ENCODE measurements around the gene BMP8A. TPM values are rescaled to one million over a fixed set of nuclear protein-coding genes. Genes with fewer than 3 reads are reported as not detected.

The BMP8A gene
- total and polyA plus RNA-seq, 10 donors, result 0.06 to 2.8 (median 1.4) TPM; not detected in 1

GRCh38 chr1:39566441-39567137, 75.2 kb downstream of the BMP8A start:
- Histone ChIP-seq H3K4me1 (peaks cover 0 to 9% (median 1%) of the 10 kb centered on the region in 6 donors), H3K4me3 (no peak overlapping the region), H3K27ac (peak overlapping the region in 2 of 8 donors; percentile 12 to 16), H3K9me3 (no peaks in the 10 kb centered on the region), H3K27me3 (replicated peaks in 1 of 7) (no peaks in the 10 kb centered on the region), H3K36me3 (peaks cover 14 to 100% (median 100%) of the 10 kb centered on the region in 6 donors)
- 63 to 78% (median 70%) methylated on average over 5 of the region's 5 CpGs for WGBS, 5 donors
- intact Hi-C loops (cut with DNase I; ENCODE audit: low total_unique reads), result no loop called here
- TF ChIP-seq POLR2A (IDR thresholded peaks at IDR 0.05) (no peak), POLR2AphosphoS5 (IDR thresholded peaks at IDR 0.05) (no peak)
- DNase-seq, result no peak

DNA sequence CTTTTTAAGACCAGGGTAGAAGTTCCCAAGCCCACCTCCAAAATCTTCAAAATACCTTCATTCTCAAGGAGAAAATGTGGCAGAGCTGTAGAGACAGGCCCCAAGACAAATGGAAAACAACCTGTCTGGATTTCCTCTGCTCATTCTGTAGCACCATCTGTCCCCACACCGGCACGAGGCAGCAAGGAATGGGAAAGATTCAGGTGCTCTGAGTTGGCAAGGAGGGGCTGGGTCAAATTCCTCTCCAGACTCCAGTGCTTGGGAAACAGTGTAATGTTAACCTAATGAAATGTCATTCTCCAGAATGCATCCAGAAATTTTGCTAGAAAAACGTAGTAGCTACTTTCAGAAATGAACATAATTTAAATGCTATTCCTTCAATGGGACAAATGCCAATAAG, 75.9 kb downstream of the BMP8A start:
- intact Hi-C loops (cut with DNase I; ENCODE audit: low total_unique reads), result no loop called here
- H3K4me1 ChIP-seq, result peaks cover 0 to 11% (median 4%) of the 10 kb centered on the region in 6 donors
- H3K4me3 ChIP-seq, result no peak overlapping the region
- peak overlapping the region in 2 of 8 donors; percentile 12 to 16 for H3K27ac ChIP-seq
- no peak for TF ChIP-seq POLR2A (IDR thresholded peaks at IDR 0.05)
- TF ChIP-seq, protein P1, sequence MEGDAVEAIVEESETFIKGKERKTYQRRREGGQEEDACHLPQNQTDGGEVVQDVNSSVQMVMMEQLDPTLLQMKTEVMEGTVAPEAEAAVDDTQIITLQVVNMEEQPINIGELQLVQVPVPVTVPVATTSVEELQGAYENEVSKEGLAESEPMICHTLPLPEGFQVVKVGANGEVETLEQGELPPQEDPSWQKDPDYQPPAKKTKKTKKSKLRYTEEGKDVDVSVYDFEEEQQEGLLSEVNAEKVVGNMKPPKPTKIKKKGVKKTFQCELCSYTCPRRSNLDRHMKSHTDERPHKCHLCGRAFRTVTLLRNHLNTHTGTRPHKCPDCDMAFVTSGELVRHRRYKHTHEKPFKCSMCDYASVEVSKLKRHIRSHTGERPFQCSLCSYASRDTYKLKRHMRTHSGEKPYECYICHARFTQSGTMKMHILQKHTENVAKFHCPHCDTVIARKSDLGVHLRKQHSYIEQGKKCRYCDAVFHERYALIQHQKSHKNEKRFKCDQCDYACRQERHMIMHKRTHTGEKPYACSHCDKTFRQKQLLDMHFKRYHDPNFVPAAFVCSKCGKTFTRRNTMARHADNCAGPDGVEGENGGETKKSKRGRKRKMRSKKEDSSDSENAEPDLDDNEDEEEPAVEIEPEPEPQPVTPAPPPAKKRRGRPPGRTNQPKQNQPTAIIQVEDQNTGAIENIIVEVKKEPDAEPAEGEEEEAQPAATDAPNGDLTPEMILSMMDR (IDR thresholded peaks at IDR 0.05 in 8 of 11, conservative IDR thresholded peaks at IDR 0.05 in 3 of 11), result no peak
- no peak for TF ChIP-seq POLR2AphosphoS5 (IDR thresholded peaks at IDR 0.05)
- DNase-seq, result no peak
- WGBS, 5 donors, result 86 to 92% (median 90%) methylated on average over 3 of the region's 3 CpGs
- H3K9me3 ChIP-seq, result no peaks in the 10 kb centered on the region
- peaks cover 14 to 100% (median 100%) of the 10 kb centered on the region in 6 donors for H3K36me3 ChIP-seq
- H3K27me3 ChIP-seq (replicated peaks in 1 of 7), result no peaks in the 10 kb centered on the region

GRCh38 chr1:39568208-39568607, 76.8 kb downstream of the BMP8A start:
- H3K27me3 ChIP-seq (replicated peaks in 1 of 7), result no peaks in the 10 kb centered on the region
- 93 to 100% (median 96%) methylated on average over 2 of the region's 2 CpGs for WGBS, 5 donors
- H3K4me3 ChIP-seq, result no peak overlapping the region
- no peaks in the 10 kb centered on the region for H3K9me3 ChIP-seq
- H3K27ac ChIP-seq, result no peak overlapping the region
- intact Hi-C loops (cut with DNase I; ENCODE audit: low total_unique reads), result no loop called here
- peaks cover 6 to 20% (median 13%) of the 10 kb centered on the region in 6 donors for H3K4me1 ChIP-seq
- peaks cover 14 to 100% (median 95%) of the 10 kb centered on the region in 6 donors for H3K36me3 ChIP-seq
- TF ChIP-seq POLR2A (IDR thresholded peaks at IDR 0.05) (no peak), POLR2AphosphoS5 (IDR thresholded peaks at IDR 0.05) (no peak)
- TF ChIP-seq, protein P1 (IDR thresholded peaks at IDR 0.05 in 8 of 11, conservative IDR thresholded peaks at IDR 0.05 in 3 of 11), result no peak
- peak; percentile 22 for DNase-seq

DNA sequence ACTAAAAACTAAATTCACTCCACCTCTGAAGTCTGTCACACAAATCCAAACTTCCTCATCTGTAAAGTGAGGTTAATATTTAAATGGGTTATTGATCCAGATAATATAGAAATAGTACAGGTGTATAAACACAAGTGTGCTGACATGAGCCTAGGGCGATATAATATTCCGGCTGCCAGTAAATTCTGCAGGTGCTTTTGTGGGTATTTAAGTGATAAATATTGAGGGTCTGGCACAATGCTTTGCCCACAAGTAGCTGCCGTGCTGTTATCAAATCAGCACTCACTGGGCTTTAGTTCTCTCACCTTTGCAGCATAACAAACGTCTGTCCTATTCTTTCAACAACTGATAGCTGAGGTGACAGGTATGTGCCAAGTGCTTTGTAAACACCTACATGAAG, 77.6 kb downstream of the BMP8A start:
- Histone ChIP-seq H3K4me1 (peaks cover 14 to 28% (median 21%) of the 10 kb centered on the region in 6 donors), H3K9me3 (no peaks in the 10 kb centered on the region), H3K4me3 (no peak overlapping the region), H3K27me3 (replicated peaks in 1 of 7) (no peaks in the 10 kb centered on the region), H3K36me3 (peaks cover 14 to 100% (median 87%) of the 10 kb centered on the region in 6 donors), H3K27ac (no peak overlapping the region)
- 83 to 94% (median 88%) methylated on average over 4 of the region's 4 CpGs for WGBS, 5 donors
- TF ChIP-seq POLR2A (IDR thresholded peaks at IDR 0.05) (no peak), POLR2AphosphoS5 (IDR thresholded peaks at IDR 0.05) (no peak)
- TF ChIP-seq, protein P1 (IDR thresholded peaks at IDR 0.05 in 8 of 11, conservative IDR thresholded peaks at IDR 0.05 in 3 of 11), result no peak
- intact Hi-C loops (cut with DNase I; ENCODE audit: low total_unique reads), result no loop called here
- DNase-seq, result no peak
